ENCODE results near the gene ARHGEF28. TPM values are rescaled to one million over a fixed set of nuclear protein-coding genes. Genes with fewer than 3 reads are reported as not detected.
A peak's percentile ranks its signal among the peaks of the same experiment; 100 is the strongest.

Gene ARHGEF28
- total and polyA plus RNA-seq, 10 of the 15 experiments (the other 5 are each of a cell fraction or from before 2014, with no cell fraction given) = 0.10 to 0.72 (median 0.22) TPM; not detected in 2

DNA sequence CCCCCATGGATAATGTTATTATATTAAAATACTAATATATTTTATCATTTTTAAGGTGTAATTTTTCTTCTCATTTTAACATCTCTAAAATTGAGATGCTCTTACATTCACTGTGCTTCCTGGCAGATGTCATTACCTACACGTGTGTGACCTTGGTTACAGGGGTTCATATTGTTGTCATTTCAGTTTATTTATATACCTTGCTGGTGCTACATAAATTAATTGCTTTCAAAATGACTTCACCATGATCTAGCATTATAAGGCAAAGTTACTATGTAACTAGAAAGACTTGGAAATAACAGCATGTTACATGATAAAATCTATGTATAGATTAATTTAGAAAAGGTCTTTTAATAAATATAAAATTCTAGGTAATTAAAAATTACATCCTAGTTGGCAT lies 60.9 kb downstream of the ARHGEF28 start (continued):
- TF ChIP-seq, protein P1, sequence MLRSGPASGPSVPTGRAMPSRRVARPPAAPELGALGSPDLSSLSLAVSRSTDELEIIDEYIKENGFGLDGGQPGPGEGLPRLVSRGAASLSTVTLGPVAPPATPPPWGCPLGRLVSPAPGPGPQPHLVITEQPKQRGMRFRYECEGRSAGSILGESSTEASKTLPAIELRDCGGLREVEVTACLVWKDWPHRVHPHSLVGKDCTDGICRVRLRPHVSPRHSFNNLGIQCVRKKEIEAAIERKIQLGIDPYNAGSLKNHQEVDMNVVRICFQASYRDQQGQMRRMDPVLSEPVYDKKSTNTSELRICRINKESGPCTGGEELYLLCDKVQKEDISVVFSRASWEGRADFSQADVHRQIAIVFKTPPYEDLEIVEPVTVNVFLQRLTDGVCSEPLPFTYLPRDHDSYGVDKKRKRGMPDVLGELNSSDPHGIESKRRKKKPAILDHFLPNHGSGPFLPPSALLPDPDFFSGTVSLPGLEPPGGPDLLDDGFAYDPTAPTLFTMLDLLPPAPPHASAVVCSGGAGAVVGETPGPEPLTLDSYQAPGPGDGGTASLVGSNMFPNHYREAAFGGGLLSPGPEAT (IDR thresholded peaks at IDR 0.05; ENCODE audit: low read depth) = 0 out of 2 replicates have a peak, but pooled peaks have one; percentile 5
- peak; percentile 88 for TF ChIP-seq BCL11A (IDR thresholded peaks at IDR 0.05; ENCODE audit: low read depth, low read length)
- peak; percentile 45 to 58; a peak in 2 of 4 replicates for TF ChIP-seq EP300 (IDR thresholded peaks at IDR 0.05; ENCODE audit: borderline replicate concordance in 1 of 2, control insufficient read depth in 1 of 2, low read depth in 2 of 2, low read length in 2 of 2)

DNA sequence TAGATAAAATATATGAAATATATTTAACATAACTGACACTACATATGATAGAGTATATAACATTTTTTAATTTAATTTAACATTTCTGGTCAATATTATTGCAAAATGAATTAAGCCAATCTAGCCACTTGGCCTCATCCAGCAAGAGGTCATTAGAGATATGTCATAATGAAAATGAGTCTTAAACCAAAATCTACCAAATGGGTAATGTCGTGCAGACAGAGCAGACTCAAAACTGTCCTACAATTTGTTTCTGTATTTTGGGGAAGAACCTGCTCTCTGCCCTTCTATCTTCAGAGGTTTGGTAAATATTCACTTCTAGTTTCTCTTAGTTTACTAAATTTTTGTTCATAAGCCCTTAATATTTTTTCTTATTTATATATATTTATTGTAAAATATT lies 61.4 kb downstream of the ARHGEF28 start:
- no peak overlapping the region for H3K4me2 ChIP-seq (ENCODE audit: control insufficient read depth, insufficient read depth)
- DNase-seq (ENCODE audit: low read depth, low spot score) (no peak), FAIRE-seq (no peak), ATAC-seq (peak; percentile 81)
- no peaks in the 10 kb centered on the region for H3K79me2 ChIP-seq (ENCODE audit: control insufficient read depth, insufficient read depth, low read length)
- SMC1A ChIA-PET (ENCODE audit: uncharacterized antibody, unreplicated experiment) = interaction anchor here (1.3 to 8.6 kb wide), 3 partner anchors 9 to 33 kb away, joined by 3 to 104 read pairs (median 81); no protein-coding TSS in a partner anchor
- BruUV-seq (replicated peaks) = no TSS peak
- POLR2A ChIA-PET = no interaction called here
- peaks cover under 1% of the 10 kb centered on the region; the same call in 1 of the 2 replicates for H3K4me1 ChIP-seq (ENCODE audit: control insufficient read depth, insufficient read depth, low read length)
- no peaks in the 10 kb centered on the region for H3K27me3 ChIP-seq (replicated peaks in 1 of 2; ENCODE audit: control insufficient read depth in 2 of 2, insufficient read depth in 2 of 2, low read length in 1 of 2)
- no peak overlapping the region for H3K27ac ChIP-seq (ENCODE audit: control insufficient read depth, insufficient read depth)
- in situ Hi-C loops (cut with MboI) (no loop called here), intact Hi-C loops (cut with micrococcal nuclease; ENCODE audit: unreplicated experiment) (loop anchor here (10.0 kb wide), 1 partner anchor 947 kb away; no protein-coding TSS in a partner anchor)
- H3K9ac ChIP-seq (ENCODE audit: control insufficient read depth, insufficient read depth, low read length) = no peak overlapping the region
- H2AFZ ChIP-seq (ENCODE audit: control insufficient read depth, low read depth, low read length) = no peak overlapping the region
- CTCF ChIA-PET = no interaction called here
- H3K4me3 ChIP-seq = no peak overlapping the region
- RAD21 ChIA-PET (ENCODE audit: unreplicated experiment) = no interaction called here
- WGBS (ENCODE audit: insufficient coverage, insufficient replicate concordance, low lambda C conversion rate, missing lambda C conversion rate) = 4% methylated on average over 1 of the region's 1 CpG
- H3K9me3 ChIP-seq (replicated peaks; ENCODE audit: control insufficient read depth, insufficient read depth, low read length) = no peaks in the 10 kb centered on the region
- H3K36me3 ChIP-seq (ENCODE audit: control insufficient read depth in 2 of 2, insufficient read depth in 2 of 2, low read length in 1 of 2) = no peaks in the 10 kb centered on the region
- H4K20me1 ChIP-seq (ENCODE audit: control insufficient read depth, insufficient read depth) = no peaks in the 10 kb centered on the region
- 0 out of 2 replicates have a peak, but pooled peaks have one; percentile 34 for TF ChIP-seq DPF2 (IDR thresholded peaks at IDR 0.05)
- no peak for TF ChIP-seq RFX5 (IDR thresholded peaks at IDR 0.05; ENCODE audit: low read depth, low read length)
- no peak for TF ChIP-seq MYC (IDR thresholded peaks at IDR 0.05; ENCODE audit: insufficient read depth, insufficient read length, insufficient replicate concordance, low read length, severe bottlenecking)
- TF ChIP-seq RAD21 (IDR thresholded peaks at IDR 0.05; ENCODE audit: insufficient read depth, low read depth, low read length) = no peak
- no peak for TF ChIP-seq CEBPB (IDR thresholded peaks at IDR 0.05; ENCODE audit: borderline replicate concordance in 1 of 2, low read depth in 2 of 2, low read length in 2 of 2)
- peak; percentile 74; the same call in 1 of the 2 replicates for TF ChIP-seq MTA2 (IDR thresholded peaks at IDR 0.05; ENCODE audit: low read depth)
- TF ChIP-seq, protein P2, sequence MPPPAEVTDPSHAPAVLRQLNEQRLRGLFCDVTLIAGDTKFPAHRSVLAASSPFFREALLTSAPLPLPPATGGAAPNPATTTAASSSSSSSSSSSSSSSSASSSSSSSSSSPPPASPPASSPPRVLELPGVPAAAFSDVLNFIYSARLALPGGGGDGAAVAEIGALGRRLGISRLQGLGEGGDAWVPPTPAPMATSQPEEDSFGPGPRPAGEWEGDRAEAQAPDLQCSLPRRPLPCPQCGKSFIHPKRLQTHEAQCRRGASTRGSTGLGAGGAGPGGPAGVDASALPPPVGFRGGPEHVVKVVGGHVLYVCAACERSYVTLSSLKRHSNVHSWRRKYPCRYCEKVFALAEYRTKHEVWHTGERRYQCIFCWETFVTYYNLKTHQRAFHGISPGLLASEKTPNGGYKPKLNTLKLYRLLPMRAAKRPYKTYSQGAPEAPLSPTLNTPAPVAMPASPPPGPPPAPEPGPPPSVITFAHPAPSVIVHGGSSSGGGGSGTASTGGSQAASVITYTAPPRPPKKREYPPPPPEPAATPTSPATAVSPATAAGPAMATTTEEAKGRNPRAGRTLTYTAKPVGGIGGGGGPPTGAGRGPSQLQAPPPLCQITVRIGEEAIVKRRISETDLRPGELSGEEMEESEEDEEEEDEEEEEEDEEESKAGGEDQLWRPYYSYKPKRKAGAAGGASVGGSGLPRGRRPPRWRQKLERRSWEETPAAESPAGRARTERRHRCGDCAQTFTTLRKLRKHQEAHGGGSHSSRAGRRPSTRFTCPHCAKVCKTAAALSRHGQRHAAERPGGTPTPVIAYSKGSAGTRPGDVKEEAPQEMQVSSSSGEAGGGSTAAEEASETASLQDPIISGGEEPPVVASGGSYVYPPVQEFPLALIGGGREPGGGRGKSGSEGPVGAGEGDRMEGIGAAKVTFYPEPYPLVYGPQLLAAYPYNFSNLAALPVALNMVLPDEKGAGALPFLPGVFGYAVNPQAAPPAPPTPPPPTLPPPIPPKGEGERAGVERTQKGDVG (CRISPR knock-in tag; IDR thresholded peaks at IDR 0.05) = no peak
- TF ChIP-seq IRF4 (IDR thresholded peaks at IDR 0.05; ENCODE audit: low read depth, low read length) = peak; percentile 88; the same call in 1 of the 2 replicates
- TF ChIP-seq NFYB (IDR thresholded peaks at IDR 0.05; ENCODE audit: insufficient read depth, low read depth, low read length) = no peak
- TF ChIP-seq PAX5 (IDR thresholded peaks at IDR 0.05; ENCODE audit: borderline replicate concordance, low read depth, low read length) = 0 out of 2 replicates have a peak, but pooled peaks have one; percentile 43
- no peak for TF ChIP-seq MYB (IDR thresholded peaks at IDR 0.05; ENCODE audit: borderline replicate concordance, low read depth, low read length)
- 0 out of 4 replicates have a peak, but pooled peaks of 1 of the 2 experiments have one; percentile 19 for TF ChIP-seq SRF (IDR thresholded peaks at IDR 0.05; ENCODE audit: low read depth in 2 of 2, low read length in 2 of 2)
- TF ChIP-seq, protein P3, sequence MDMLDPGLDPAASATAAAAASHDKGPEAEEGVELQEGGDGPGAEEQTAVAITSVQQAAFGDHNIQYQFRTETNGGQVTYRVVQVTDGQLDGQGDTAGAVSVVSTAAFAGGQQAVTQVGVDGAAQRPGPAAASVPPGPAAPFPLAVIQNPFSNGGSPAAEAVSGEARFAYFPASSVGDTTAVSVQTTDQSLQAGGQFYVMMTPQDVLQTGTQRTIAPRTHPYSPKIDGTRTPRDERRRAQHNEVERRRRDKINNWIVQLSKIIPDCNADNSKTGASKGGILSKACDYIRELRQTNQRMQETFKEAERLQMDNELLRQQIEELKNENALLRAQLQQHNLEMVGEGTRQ (IDR thresholded peaks at IDR 0.05; ENCODE audit: borderline replicate concordance, low read depth, low read length) = no peak

Data from GM12878 (cell line).